K562 (cell line): ENCODE measurements around the gene IL23R. TPM values are rescaled to one million over a fixed set of nuclear protein-coding genes. Genes with fewer than 3 reads are reported as not detected.

Source experiments
- ATAC-seq: fragments of 200-7000 bp; cut with Tn5 transposase; 3 replicates; pipeline ENCODE4 v1.9.1; 2020; ENCODE audit warnings: moderate library complexity
- BruUV-seq: library from RNA; stranded (reverse); fragments of 400-500 nt; replicated peaks from 2 replicates; lab custom pipeline; 2021; lab: Mats Ljungman, UMichigan
- CTCF ChIA-PET: fragments of 300-600 bp; formaldehyde crosslinking; extraction: SDS; loops from one replicate; lab custom pipeline; 2021; ENCODE audit warnings: low intra/inter-chr PET ratio; lab: Yijun Ruan, JAX
- POLR2A ChIA-PET: fragments of 300-600, 350-650 bp; sonication (Branson Sonifier 250); formaldehyde crosslinking; extraction: SDS; loops from one replicate; lab custom pipeline; 2021; ENCODE audit warnings: antibody characterized with exemption, inconsistent platforms; lab: Yijun Ruan, JAX
- DNase-seq, 4 experiments: peaks; one replicate each; pipeline versions ENCODE4 v3.0.0 to v3.0.0-alpha.2; 2011 to 2018; ENCODE audit warnings: low spot score in 3 of 4, mixed read lengths in 3 of 4; ENCODE audit errors: extremely low read depth in 1 of 4
- FAIRE-seq: peaks from 2 replicates; lab custom pipeline; 2011; peaks lifted over from hg19 to GRCh38; lab: Jason Lieb, UNC
- H2AFZ ChIP-seq: 2 replicates; pipeline ENCODE4 v1.6.0; 2011; ENCODE audit warnings: low read depth, low read length, control low read depth, inconsistent platforms
- H3K27ac ChIP-seq: fragments of 200-600 bp; 3 replicates; pipeline ENCODE4 v1.8.0; 2011; ENCODE audit warnings: low read depth, mild to moderate bottlenecking, control low read depth, inconsistent platforms, low read length, moderate library complexity, mixed read lengths; ENCODE audit errors: extremely low read depth
- H3K27me3 ChIP-seq, 2 experiments: fragments of 300-600 bp in 1 of 2; 2 replicates in 1 of 2; 3 replicates in 1 of 2; pipeline versions ENCODE4 v1.6.0 to v1.8.0; 2011; ENCODE audit warnings: inconsistent platforms in 2 of 2, low read length in 2 of 2, mild to moderate bottlenecking in 1 of 2, mixed read lengths in 1 of 2, moderate library complexity in 1 of 2; ENCODE audit not compliant: control insufficient read depth in 2 of 2, insufficient read depth in 2 of 2
- H3K36me3 ChIP-seq: fragments of 300-600 bp; 3 replicates; pipeline ENCODE4 v1.8.0; 2011; ENCODE audit warnings: mild to moderate bottlenecking, low read length, inconsistent platforms; ENCODE audit not compliant: control insufficient read depth, insufficient read depth
- H3K4me1 ChIP-seq, 2 experiments: fragments of 200-600 bp in 1 of 2; replicated peaks in 1 of 2; 2 replicates in 1 of 2; 3 replicates in 1 of 2; pipeline versions ENCODE4 v1.5.1 to v1.8.0; 2011; ENCODE audit warnings: inconsistent platforms in 2 of 2, low read length in 2 of 2, mild to moderate bottlenecking in 1 of 2, mixed read lengths in 1 of 2, moderate library complexity in 1 of 2; ENCODE audit not compliant: control insufficient read depth in 2 of 2, insufficient read depth in 2 of 2
- H3K4me2 ChIP-seq: 2 replicates; pipeline ENCODE4 v1.6.1; 2011; ENCODE audit warnings: low read length, control low read depth, inconsistent platforms, mixed read lengths; ENCODE audit not compliant: insufficient read depth
- H3K4me3 ChIP-seq: fragments of 200-600 bp; sonication (generic), shearing (Covaris generic); 2 replicates; pipeline ENCODE4 v1.5.1; 2016; ENCODE audit warnings: control low read depth, inconsistent platforms
- H3K79me2 ChIP-seq: fragments of 200-600 bp; 3 replicates; pipeline ENCODE4 v1.8.0; 2011; ENCODE audit warnings: low read length, inconsistent platforms; ENCODE audit not compliant: control insufficient read depth, insufficient read depth
- H3K9ac ChIP-seq, 2 experiments: 2 replicates each; pipeline versions ENCODE4 v1.6.0 to v1.6.1; 2011; ENCODE audit warnings: low read depth in 2 of 2, low read length in 2 of 2, control low read depth in 1 of 2, inconsistent platforms in 1 of 2, mild to moderate bottlenecking in 1 of 2, mixed read lengths in 1 of 2; ENCODE audit not compliant: insufficient read depth in 1 of 2
- H3K9me1 ChIP-seq: one replicate; pipeline ENCODE4 v1.6.0; 2011; ENCODE audit warnings: inconsistent platforms, mild to moderate bottlenecking, low read length, moderate library complexity; ENCODE audit not compliant: control insufficient read depth, insufficient read depth
- H3K9me3 ChIP-seq: replicated peaks from 2 replicates; pipeline ENCODE4 v1.5.1; 2011; ENCODE audit warnings: low read depth, low read length, inconsistent platforms; ENCODE audit not compliant: control insufficient read depth, insufficient read depth
- H4K20me1 ChIP-seq: replicated peaks from 2 replicates; pipeline ENCODE4 v1.6.1; 2011; ENCODE audit warnings: low read length, inconsistent platforms, mixed read lengths; ENCODE audit not compliant: control insufficient read depth, insufficient read depth
- SRSF3 ChIP-seq: fragments of 200-400 bp; formaldehyde crosslinking; IDR thresholded peaks from 2 replicates; pipeline ENCODE4 v1.6.1; 2016; ENCODE audit warnings: mild to moderate bottlenecking, low read length, moderate library complexity; ENCODE audit not compliant: insufficient read depth
- SUPT5H ChIP-seq: fragments of 450-650 bp; IDR thresholded peaks from 2 replicates; pipeline ENCODE4 v1.6.1; 2016
- WGBS: fragments of 100-300 bp; shearing (Covaris generic); methylation state at CpG from one replicate; pipeline ENCODE4 v1.1.6; 2016; ENCODE audit warnings: low coverage, mixed read lengths; ENCODE audit not compliant: insufficient coverage; ENCODE audit errors: missing lambda C conversion rate; 5-methylcytosine and 5-hydroxymethylcytosine counted together
- in situ Hi-C: fragments of 300-500 bp; cut with MboI; formaldehyde crosslinking; loops from 4 replicates; pipeline ENCODE4 v1.15.0; 2018; ENCODE audit warnings: inconsistent platforms, mixed read lengths
- intact Hi-C: fragments of 100-400 bp; cut with micrococcal nuclease; formaldehyde crosslinking; loops from 2 replicates; pipeline ENCODE4 v1.14.2; 2022
- polyA plus RNA-seq, 8 experiments: library from polyadenylated mRNA; depleted of rRNA in 4 of 8; stranded (reverse) in 5 of 8; unstranded in 3 of 8; fragments of >200 nt; fragmentation: Nextera tagmentation in 2 of 8; fragmentation: Illumina TruSeq in 1 of 8; extraction: Ambion mirVana in 2 of 8; extraction: Trizol in 1 of 8; gene quantifications; 2 replicates each; pipeline versions ENCODE4 v1.2.1 to v1.2.3, GENCODE V29; 2011 to 2014; ENCODE audit warnings: inconsistent platforms in 1 of 8, missing spikeins in 1 of 8
- total RNA-seq, 7 experiments: library from RNA; depleted of rRNA in 6 of 7; stranded (reverse); fragments of >200 nt in 6 of 7; fragmentation: Illumina TruSeq in 2 of 7; extraction: Trizol in 2 of 7; gene quantifications; 2 replicates each; pipeline versions ENCODE4 v1.2.1 to v1.2.3, GENCODE V29; 2011 to 2021; ENCODE audit warnings: low replicate concordance in 1 of 7
- TF ChIP-seq, protein P1 (sequence below): fragments of 200-400 bp; formaldehyde crosslinking; IDR thresholded peaks from 2 replicates; pipeline ENCODE4 v1.6.1; 2017; ENCODE audit warnings: mild to moderate bottlenecking, low read depth, low read length, moderate library complexity
- TF ChIP-seq, protein P2 (sequence below): fragments of 200-600 bp; sonication (generic); IDR thresholded peaks from one replicate; pipeline ENCODE4 v1.6.1; 2012; ENCODE audit warnings: mild to moderate bottlenecking, low read depth, low read length, inconsistent platforms
- TF ChIP-seq, protein P3 (sequence below): sonication (generic); formaldehyde crosslinking; IDR thresholded peaks from 2 replicates; pipeline ENCODE4 v1.8.1; 2023; ENCODE audit warnings: mild to moderate bottlenecking, missing genetic modification reagents

The IL23R gene
- total and polyA plus RNA-seq, 9 of the 15 experiments (the other 6 are each of a cell fraction or from before 2014, with no cell fraction given), result 4.4 to 52.7 (median 22.8) TPM

DNA sequence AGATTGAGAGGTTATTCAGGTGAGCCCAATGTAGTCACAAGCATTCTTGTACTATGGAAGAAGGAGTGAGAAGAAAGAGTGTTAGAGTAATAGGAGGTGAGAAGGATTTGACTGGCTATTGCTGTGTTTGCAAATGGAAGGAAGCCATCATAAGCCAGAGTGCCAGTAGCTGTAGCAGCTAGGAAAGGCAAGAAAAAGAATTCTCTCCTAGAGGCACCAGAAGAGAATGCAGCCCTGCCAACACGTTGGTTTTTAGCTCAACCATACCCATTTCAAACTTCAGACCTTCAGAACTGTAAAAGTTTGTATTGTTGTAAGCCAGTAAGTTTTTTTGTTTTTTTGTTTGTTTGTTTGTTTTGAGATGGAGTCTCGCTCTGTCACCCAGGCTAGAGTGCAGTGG, 132.5 kb downstream of the IL23R start:
- WGBS, result 0% methylated on average over 2 of the region's 2 CpGs
- ChIA-PET POLR2A (interaction anchor here (0.8 to 1.4 kb wide), 2 partner anchors 15 to 17 kb away, joined by 3 to 4 read pairs; no protein-coding TSS in a partner anchor), CTCF (no interaction called here)
- no TSS peak for BruUV-seq
- no peaks in the 10 kb centered on the region for H3K27me3 ChIP-seq
- no peak overlapping the region for H3K4me3 ChIP-seq
- no peaks in the 10 kb centered on the region for H4K20me1 ChIP-seq
- in situ Hi-C loops, result no loop called here
- no peaks in the 10 kb centered on the region for H3K4me1 ChIP-seq
- FAIRE-seq (no peak), DNase-seq (no peak), ATAC-seq (peak; percentile 33; the same call in 1 of the 3 replicates)
- no peak overlapping the region for H3K9ac ChIP-seq
- H3K9me1 ChIP-seq, result no peaks in the 10 kb centered on the region
- H2AFZ ChIP-seq, result no peak overlapping the region
- H3K4me2 ChIP-seq, result no peak overlapping the region
- intact Hi-C loops, result no loop called here
- H3K79me2 ChIP-seq, result no peaks in the 10 kb centered on the region
- H3K36me3 ChIP-seq, result no peaks in the 10 kb centered on the region
- H3K9me3 ChIP-seq, result no peaks in the 10 kb centered on the region
- H3K27ac ChIP-seq, result no peak overlapping the region
- TF ChIP-seq, protein P1, sequence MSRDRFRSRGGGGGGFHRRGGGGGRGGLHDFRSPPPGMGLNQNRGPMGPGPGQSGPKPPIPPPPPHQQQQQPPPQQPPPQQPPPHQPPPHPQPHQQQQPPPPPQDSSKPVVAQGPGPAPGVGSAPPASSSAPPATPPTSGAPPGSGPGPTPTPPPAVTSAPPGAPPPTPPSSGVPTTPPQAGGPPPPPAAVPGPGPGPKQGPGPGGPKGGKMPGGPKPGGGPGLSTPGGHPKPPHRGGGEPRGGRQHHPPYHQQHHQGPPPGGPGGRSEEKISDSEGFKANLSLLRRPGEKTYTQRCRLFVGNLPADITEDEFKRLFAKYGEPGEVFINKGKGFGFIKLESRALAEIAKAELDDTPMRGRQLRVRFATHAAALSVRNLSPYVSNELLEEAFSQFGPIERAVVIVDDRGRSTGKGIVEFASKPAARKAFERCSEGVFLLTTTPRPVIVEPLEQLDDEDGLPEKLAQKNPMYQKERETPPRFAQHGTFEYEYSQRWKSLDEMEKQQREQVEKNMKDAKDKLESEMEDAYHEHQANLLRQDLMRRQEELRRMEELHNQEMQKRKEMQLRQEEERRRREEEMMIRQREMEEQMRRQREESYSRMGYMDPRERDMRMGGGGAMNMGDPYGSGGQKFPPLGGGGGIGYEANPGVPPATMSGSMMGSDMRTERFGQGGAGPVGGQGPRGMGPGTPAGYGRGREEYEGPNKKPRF, result no peak
- TF ChIP-seq, protein P2, sequence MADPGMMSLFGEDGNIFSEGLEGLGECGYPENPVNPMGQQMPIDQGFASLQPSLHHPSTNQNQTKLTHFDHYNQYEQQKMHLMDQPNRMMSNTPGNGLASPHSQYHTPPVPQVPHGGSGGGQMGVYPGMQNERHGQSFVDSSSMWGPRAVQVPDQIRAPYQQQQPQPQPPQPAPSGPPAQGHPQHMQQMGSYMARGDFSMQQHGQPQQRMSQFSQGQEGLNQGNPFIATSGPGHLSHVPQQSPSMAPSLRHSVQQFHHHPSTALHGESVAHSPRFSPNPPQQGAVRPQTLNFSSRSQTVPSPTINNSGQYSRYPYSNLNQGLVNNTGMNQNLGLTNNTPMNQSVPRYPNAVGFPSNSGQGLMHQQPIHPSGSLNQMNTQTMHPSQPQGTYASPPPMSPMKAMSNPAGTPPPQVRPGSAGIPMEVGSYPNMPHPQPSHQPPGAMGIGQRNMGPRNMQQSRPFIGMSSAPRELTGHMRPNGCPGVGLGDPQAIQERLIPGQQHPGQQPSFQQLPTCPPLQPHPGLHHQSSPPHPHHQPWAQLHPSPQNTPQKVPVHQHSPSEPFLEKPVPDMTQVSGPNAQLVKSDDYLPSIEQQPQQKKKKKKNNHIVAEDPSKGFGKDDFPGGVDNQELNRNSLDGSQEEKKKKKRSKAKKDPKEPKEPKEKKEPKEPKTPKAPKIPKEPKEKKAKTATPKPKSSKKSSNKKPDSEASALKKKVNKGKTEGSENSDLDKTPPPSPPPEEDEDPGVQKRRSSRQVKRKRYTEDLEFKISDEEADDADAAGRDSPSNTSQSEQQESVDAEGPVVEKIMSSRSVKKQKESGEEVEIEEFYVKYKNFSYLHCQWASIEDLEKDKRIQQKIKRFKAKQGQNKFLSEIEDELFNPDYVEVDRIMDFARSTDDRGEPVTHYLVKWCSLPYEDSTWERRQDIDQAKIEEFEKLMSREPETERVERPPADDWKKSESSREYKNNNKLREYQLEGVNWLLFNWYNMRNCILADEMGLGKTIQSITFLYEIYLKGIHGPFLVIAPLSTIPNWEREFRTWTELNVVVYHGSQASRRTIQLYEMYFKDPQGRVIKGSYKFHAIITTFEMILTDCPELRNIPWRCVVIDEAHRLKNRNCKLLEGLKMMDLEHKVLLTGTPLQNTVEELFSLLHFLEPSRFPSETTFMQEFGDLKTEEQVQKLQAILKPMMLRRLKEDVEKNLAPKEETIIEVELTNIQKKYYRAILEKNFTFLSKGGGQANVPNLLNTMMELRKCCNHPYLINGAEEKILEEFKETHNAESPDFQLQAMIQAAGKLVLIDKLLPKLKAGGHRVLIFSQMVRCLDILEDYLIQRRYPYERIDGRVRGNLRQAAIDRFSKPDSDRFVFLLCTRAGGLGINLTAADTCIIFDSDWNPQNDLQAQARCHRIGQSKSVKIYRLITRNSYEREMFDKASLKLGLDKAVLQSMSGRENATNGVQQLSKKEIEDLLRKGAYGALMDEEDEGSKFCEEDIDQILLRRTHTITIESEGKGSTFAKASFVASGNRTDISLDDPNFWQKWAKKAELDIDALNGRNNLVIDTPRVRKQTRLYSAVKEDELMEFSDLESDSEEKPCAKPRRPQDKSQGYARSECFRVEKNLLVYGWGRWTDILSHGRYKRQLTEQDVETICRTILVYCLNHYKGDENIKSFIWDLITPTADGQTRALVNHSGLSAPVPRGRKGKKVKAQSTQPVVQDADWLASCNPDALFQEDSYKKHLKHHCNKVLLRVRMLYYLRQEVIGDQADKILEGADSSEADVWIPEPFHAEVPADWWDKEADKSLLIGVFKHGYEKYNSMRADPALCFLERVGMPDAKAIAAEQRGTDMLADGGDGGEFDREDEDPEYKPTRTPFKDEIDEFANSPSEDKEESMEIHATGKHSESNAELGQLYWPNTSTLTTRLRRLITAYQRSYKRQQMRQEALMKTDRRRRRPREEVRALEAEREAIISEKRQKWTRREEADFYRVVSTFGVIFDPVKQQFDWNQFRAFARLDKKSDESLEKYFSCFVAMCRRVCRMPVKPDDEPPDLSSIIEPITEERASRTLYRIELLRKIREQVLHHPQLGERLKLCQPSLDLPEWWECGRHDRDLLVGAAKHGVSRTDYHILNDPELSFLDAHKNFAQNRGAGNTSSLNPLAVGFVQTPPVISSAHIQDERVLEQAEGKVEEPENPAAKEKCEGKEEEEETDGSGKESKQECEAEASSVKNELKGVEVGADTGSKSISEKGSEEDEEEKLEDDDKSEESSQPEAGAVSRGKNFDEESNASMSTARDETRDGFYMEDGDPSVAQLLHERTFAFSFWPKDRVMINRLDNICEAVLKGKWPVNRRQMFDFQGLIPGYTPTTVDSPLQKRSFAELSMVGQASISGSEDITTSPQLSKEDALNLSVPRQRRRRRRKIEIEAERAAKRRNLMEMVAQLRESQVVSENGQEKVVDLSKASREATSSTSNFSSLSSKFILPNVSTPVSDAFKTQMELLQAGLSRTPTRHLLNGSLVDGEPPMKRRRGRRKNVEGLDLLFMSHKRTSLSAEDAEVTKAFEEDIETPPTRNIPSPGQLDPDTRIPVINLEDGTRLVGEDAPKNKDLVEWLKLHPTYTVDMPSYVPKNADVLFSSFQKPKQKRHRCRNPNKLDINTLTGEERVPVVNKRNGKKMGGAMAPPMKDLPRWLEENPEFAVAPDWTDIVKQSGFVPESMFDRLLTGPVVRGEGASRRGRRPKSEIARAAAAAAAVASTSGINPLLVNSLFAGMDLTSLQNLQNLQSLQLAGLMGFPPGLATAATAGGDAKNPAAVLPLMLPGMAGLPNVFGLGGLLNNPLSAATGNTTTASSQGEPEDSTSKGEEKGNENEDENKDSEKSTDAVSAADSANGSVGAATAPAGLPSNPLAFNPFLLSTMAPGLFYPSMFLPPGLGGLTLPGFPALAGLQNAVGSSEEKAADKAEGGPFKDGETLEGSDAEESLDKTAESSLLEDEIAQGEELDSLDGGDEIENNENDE, result no peak
- no peak for TF ChIP-seq SRSF3
- TF ChIP-seq SUPT5H, result no peak
- TF ChIP-seq, protein P3, sequence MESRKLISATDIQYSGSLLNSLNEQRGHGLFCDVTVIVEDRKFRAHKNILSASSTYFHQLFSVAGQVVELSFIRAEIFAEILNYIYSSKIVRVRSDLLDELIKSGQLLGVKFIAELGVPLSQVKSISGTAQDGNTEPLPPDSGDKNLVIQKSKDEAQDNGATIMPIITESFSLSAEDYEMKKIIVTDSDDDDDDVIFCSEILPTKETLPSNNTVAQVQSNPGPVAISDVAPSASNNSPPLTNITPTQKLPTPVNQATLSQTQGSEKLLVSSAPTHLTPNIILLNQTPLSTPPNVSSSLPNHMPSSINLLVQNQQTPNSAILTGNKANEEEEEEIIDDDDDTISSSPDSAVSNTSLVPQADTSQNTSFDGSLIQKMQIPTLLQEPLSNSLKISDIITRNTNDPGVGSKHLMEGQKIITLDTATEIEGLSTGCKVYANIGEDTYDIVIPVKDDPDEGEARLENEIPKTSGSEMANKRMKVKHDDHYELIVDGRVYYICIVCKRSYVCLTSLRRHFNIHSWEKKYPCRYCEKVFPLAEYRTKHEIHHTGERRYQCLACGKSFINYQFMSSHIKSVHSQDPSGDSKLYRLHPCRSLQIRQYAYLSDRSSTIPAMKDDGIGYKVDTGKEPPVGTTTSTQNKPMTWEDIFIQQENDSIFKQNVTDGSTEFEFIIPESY (CRISPR knock-in tag), result no peak
